Right lobe of liver (tissue), 4 donors: ENCODE measurements around the gene CNGA4.

Source experiments
- POLR2A ChIP-seq: fragments of 450-650 bp; IDR thresholded peaks from one replicate; pipeline ENCODE4 v1.6.1; 2017; ENCODE audit warnings: antibody characterized with exemption, mild to moderate bottlenecking
- TF ChIP-seq, protein P1 (sequence below), 4 donors: fragments of 200-600 bp in 3 of 4; fragments of 450-650 bp in 1 of 4; IDR thresholded peaks; one replicate each; pipeline versions ENCODE4 v1.5.1 to v1.8.0; 2016 to 2022; ENCODE audit warnings: antibody characterized with exemption in 4 of 4, mild to moderate bottlenecking in 2 of 4
- donor health status: DM: no; HTN: no; CAD: no.
- donor health status: DM: no; HTN: no; CAD: no.
- donor health status: DM: no; HTN: yes; CAD: no.

DNA sequence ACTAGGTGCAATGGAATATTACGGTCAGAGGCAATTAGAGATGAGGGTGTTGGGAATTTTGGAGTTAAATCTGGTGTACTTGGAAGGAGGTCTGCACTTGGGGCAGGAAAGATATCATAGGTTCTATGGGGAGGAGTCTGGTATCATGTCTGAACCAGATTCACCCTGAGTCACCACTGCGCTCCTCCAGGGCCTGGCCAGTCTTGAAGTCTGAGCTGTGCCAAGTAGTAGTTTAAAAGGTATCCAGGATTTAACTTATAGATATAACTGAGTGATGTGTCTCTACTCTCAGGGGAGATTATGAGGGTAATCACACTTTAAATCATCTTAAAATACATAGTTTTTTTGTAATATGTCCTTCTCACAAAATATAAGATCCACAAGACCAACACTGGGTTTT lies 6.6 kb downstream of the CNGA4 start:
- TF ChIP-seq, protein P1, sequence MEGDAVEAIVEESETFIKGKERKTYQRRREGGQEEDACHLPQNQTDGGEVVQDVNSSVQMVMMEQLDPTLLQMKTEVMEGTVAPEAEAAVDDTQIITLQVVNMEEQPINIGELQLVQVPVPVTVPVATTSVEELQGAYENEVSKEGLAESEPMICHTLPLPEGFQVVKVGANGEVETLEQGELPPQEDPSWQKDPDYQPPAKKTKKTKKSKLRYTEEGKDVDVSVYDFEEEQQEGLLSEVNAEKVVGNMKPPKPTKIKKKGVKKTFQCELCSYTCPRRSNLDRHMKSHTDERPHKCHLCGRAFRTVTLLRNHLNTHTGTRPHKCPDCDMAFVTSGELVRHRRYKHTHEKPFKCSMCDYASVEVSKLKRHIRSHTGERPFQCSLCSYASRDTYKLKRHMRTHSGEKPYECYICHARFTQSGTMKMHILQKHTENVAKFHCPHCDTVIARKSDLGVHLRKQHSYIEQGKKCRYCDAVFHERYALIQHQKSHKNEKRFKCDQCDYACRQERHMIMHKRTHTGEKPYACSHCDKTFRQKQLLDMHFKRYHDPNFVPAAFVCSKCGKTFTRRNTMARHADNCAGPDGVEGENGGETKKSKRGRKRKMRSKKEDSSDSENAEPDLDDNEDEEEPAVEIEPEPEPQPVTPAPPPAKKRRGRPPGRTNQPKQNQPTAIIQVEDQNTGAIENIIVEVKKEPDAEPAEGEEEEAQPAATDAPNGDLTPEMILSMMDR (IDR thresholded peaks at IDR 0.05): no peak
- TF ChIP-seq POLR2A: no peak
